KMS-11 (cell line): ENCODE measurements around the gene RAD51D.

ENCODE experiments used
- H2AFZ ChIP-seq: fragments of 200-600 bp; sonication (generic); 2 replicates; pipeline ENCODE4 v1.6.1; 2016; ENCODE audit warnings: antibody characterized with exemption, mixed run types, low read depth
- H3K27ac ChIP-seq: fragments of 200-600 bp; sonication (generic); 2 replicates; pipeline ENCODE4 v1.6.1; 2016; ENCODE audit warnings: mild to moderate bottlenecking, mixed run types
- H3K27me3 ChIP-seq: fragments of 200-600 bp; sonication (generic); 2 replicates; pipeline ENCODE4 v1.6.1; 2017; ENCODE audit warnings: mild to moderate bottlenecking, low read depth, mixed run types, moderate library complexity; ENCODE audit not compliant: insufficient read depth
- H3K36me3 ChIP-seq: fragments of 200-600 bp; sonication (generic); 2 replicates; pipeline ENCODE4 v1.6.1; 2017; ENCODE audit warnings: mild to moderate bottlenecking, mixed run types; ENCODE audit not compliant: insufficient read depth
- H3K4me1 ChIP-seq: fragments of 200-600 bp; sonication (generic); 2 replicates; pipeline ENCODE4 v1.6.1; 2016; ENCODE audit warnings: mild to moderate bottlenecking, low read depth, mixed run types; ENCODE audit not compliant: poor library complexity, severe bottlenecking
- H3K4me2 ChIP-seq: fragments of 200-600 bp; sonication (generic); 2 replicates; pipeline ENCODE4 v1.7.0; 2016; ENCODE audit warnings: mild to moderate bottlenecking, mixed run types
- H3K4me3 ChIP-seq: fragments of 200-600 bp; sonication (generic); IDR thresholded peaks from 2 replicates; pipeline ENCODE4 v1.6.1; 2017; ENCODE audit warnings: low read depth, low read length, mixed read lengths; ENCODE audit not compliant: insufficient read depth
- H3K79me2 ChIP-seq: fragments of 200-600 bp; sonication (generic); 2 replicates; pipeline ENCODE4 v1.6.1; 2016; ENCODE audit warnings: low read depth, mixed run types; ENCODE audit not compliant: insufficient read depth
- H3K9ac ChIP-seq: fragments of 200-600 bp; sonication (generic); 2 replicates; pipeline ENCODE4 v1.6.1; 2016; ENCODE audit warnings: mild to moderate bottlenecking, mixed run types
- H4K20me1 ChIP-seq: fragments of 200-600 bp; sonication (generic); 2 replicates; pipeline ENCODE4 v1.6.1; 2016; ENCODE audit warnings: mild to moderate bottlenecking, mixed run types; ENCODE audit not compliant: insufficient read depth
- CTCF ChIP-seq: fragments of 200-600 bp; sonication (generic); conservative IDR thresholded peaks from 2 replicates; pipeline ENCODE4 v1.6.1; 2017; ENCODE audit warnings: low read depth, mild to moderate bottlenecking, antibody characterized with exemption, low read length, moderate library complexity, mixed read lengths

The RAD51D gene

DNA sequence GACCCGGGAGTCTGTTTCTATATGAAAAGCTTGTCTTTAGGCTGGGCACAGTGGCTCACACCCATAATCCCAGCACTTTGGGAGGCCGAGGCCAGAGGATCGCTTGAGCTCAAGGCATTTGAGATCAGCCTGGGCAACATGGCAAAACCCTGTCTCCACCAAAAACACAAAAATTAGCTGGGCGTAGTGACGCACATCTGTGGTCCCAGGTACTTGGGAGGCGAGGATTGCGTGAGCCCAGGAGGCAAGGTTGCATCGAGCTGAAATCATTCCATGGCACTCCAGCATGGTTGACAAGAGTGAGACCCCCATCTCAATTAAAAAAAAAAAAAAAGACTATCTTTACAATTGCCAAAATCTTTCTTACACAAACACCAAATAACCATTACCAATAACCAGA, 33.5 kb downstream of the RAD51D start:
- no peak overlapping the region for H3K9ac ChIP-seq
- H3K4me1 ChIP-seq: peaks cover 67% of the 10 kb centered on the region
- no peak overlapping the region for H2AFZ ChIP-seq
- no peaks in the 10 kb centered on the region for H3K27me3 ChIP-seq
- TF ChIP-seq CTCF: no peak
- H3K36me3 ChIP-seq: no peaks in the 10 kb centered on the region
- peak overlapping the region; percentile 55; the same call in 1 of the 2 replicates for H3K4me2 ChIP-seq
- H3K4me3 ChIP-seq: no peak overlapping the region
- H3K27ac ChIP-seq: no peak overlapping the region
- H4K20me1 ChIP-seq: no peaks in the 10 kb centered on the region
- H3K79me2 ChIP-seq: peaks cover 51% of the 10 kb centered on the region; the same call in 1 of the 2 replicates

DNA sequence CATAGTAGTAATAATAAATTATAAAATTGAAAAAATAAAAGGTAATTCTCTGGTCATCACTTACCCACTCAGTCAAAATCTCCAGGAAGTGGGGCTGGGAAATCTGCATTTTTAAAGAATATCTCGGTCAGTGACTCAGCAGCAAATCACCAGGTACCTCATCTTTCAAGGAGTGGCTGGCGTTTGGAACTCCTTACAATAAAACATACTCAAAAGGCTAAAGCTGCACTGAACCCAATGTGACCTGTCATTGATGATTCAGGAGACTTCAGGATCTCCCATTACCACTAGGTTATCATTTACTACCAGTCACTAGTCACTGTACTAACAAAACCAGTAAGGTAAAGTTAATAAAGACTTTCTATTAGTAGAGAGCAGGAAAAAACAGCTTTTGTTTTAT, 34.7 kb downstream of the RAD51D start:
- peaks cover 78% of the 10 kb centered on the region for H3K4me1 ChIP-seq
- no peaks in the 10 kb centered on the region for H4K20me1 ChIP-seq
- peaks cover 54% of the 10 kb centered on the region; the same call in 1 of the 2 replicates for H3K79me2 ChIP-seq
- H3K4me3 ChIP-seq: no peak overlapping the region
- H2AFZ ChIP-seq: no peak overlapping the region
- H3K27ac ChIP-seq: no peak overlapping the region
- TF ChIP-seq CTCF: no peak
- no peaks in the 10 kb centered on the region for H3K27me3 ChIP-seq
- no peak overlapping the region for H3K4me2 ChIP-seq
- no peak overlapping the region for H3K9ac ChIP-seq
- no peaks in the 10 kb centered on the region for H3K36me3 ChIP-seq

DNA sequence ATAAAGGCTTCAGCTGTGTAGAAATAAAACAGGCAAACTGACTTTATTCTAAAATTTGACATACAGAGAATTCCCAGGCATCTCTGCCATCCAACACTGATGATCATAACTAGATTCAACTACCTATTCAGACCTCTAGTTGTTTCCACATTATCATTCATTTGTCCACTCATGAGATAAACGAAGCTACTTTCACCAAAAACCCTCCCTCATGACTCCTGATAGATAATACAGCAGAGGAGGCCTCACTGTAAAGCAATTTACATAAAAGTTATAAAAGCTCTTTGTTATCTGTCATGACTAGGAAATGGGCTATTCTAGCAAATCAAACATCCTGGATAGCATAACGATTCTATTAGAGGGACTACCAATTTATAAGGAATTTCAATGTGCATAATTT, 36.6 kb downstream of the RAD51D start:
- TF ChIP-seq CTCF: no peak
- Histone ChIP-seq H3K79me2 (peaks cover 73% of the 10 kb centered on the region; the same call in 1 of the 2 replicates), H3K9ac (no peak overlapping the region; the same call in 1 of the 2 replicates), H3K36me3 (no peaks in the 10 kb centered on the region), H4K20me1 (no peaks in the 10 kb centered on the region), H3K27ac (peak overlapping the region; percentile 86), H3K27me3 (no peaks in the 10 kb centered on the region), H3K4me2 (peak overlapping the region; percentile 74; the same call in 1 of the 2 replicates), H3K4me1 (peaks cover 91% of the 10 kb centered on the region), H3K4me3 (no peak overlapping the region), H2AFZ (no peak overlapping the region)

- Histone ChIP-seq H3K36me3 (no peaks in the 10 kb centered on the region), H3K4me3 (no peak overlapping the region), H3K9ac (peak overlapping the region; percentile 33; the same call in 1 of the 2 replicates), H3K4me1 (peaks cover 92% of the 10 kb centered on the region), H3K4me2 (peak overlapping the region; percentile 74), H4K20me1 (no peaks in the 10 kb centered on the region), H2AFZ (no peak overlapping the region), H3K27ac (peak overlapping the region; percentile 86), H3K27me3 (no peaks in the 10 kb centered on the region), H3K79me2 (peaks cover 71% of the 10 kb centered on the region; the same call in 1 of the 2 replicates)
- TF ChIP-seq CTCF: no peak
Observed at GRCh38 chr17:35082073-35082657, 37.5 kb downstream of the RAD51D start.
